NCI-H345 treated with DMSO at 0.1 percent for 48 hours (cell line): ENCODE data around the gene KIAA1755.

Experiments
- DNase-seq: peaks from one replicate; lab custom pipeline; 2025; ENCODE audit not compliant: unreplicated experiment; lab: John Stamatoyannopoulos, UW

KIAA1755 gene

GRCh38 chr20:38167851-38168760 lies 92.4 kb downstream of the KIAA1755 start:
- no peak for DNase-seq

- no peak for DNase-seq
Observed at GRCh38 chr20:38167328-38167850, 93.1 kb downstream of the KIAA1755 start.

DNA sequence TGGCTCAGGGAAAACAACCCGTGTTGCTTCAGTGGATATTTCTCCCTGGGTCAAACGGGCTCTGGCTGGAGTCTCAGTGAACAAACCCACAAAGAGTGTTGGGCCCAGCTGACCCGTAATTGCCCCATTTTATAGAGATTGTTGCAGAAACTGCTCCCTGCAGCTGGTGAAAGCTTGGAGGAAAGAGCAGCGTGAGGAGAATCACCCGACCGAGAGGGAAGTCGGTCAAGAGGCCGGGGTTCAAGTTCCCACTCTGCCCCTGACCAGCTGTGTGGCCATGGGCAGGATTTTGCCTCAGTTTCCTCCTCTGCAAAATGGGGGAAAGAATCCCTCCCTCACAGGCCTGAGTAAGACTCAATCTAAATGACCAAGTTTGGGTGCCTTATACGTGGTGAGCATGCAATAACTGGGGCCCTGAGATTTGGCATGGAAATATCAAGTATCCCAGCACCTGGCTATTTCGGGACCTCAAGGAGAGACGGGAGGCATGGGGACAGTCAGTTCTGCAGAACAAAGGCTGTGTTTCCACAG lies 93.8 kb downstream of the KIAA1755 start:
- no peak for DNase-seq

DNA sequence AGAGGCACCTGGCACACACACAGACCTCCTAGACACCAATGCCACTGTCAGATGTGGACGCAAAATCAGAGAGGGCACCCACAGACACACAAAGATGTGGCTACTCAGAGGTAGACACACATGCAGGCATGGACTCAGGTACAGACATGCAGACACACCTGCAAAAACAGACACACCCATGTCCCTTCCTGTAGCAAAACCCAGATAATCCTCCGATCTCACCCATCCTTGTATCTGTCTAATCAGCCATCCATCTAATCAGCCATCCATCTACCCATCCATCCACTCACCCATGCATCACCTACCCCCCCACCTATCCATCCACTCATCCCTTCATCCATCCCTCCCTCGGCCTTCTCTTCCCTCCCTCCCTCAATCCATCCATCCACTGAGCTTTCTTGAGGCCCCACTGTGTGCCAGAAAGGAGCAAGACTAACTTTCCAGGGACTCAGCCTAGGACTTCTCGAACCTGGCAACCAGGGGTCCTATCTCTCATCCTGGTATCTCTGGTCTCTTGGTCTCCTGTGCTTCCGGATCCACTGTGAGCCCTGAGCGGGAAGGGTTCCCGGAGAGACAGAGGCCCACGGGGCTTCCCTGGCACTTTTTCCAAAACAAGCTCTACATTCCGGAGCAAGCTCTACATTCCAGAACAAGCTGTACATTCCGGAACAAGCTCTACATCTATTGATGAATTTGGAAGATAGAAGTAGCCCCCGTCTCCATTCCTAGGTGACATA lies 94.4 kb downstream of the KIAA1755 start:
- no peak for DNase-seq

GRCh38 chr20:38165089-38165965 lies 95.2 kb downstream of the KIAA1755 start, which contains the start of gene TGM2:
Gene TGM2, minus strand, starts transcription at chr20:38165270. Its CDS starts 72 bp downstream, at chr20:38165198.
- DNase-seq, result no peak

- DNase-seq, result no peak
Observed at GRCh38 chr20:38164624-38165088, 95.9 kb downstream of the KIAA1755 start.

DNA sequence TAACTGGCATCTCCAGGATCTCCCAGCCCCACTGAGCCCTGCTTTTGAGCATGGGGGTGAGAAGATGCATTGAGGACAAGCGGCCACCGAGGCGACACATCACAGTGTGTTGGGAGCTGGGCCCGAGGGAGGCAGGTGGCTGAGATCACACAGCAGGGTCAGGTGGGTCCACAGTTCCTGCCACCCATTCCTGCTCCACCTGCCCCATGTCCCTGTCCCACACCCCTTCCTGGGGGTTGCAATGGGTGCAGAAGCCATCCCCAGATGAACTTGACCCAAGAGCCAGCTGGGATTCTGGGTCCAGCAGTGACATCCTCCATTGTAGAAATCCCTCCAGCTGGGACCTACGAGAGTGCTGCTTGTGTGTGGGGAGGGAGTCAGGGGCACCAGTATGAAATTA lies 96.5 kb downstream of the KIAA1755 start:
- no peak for DNase-seq

DNA sequence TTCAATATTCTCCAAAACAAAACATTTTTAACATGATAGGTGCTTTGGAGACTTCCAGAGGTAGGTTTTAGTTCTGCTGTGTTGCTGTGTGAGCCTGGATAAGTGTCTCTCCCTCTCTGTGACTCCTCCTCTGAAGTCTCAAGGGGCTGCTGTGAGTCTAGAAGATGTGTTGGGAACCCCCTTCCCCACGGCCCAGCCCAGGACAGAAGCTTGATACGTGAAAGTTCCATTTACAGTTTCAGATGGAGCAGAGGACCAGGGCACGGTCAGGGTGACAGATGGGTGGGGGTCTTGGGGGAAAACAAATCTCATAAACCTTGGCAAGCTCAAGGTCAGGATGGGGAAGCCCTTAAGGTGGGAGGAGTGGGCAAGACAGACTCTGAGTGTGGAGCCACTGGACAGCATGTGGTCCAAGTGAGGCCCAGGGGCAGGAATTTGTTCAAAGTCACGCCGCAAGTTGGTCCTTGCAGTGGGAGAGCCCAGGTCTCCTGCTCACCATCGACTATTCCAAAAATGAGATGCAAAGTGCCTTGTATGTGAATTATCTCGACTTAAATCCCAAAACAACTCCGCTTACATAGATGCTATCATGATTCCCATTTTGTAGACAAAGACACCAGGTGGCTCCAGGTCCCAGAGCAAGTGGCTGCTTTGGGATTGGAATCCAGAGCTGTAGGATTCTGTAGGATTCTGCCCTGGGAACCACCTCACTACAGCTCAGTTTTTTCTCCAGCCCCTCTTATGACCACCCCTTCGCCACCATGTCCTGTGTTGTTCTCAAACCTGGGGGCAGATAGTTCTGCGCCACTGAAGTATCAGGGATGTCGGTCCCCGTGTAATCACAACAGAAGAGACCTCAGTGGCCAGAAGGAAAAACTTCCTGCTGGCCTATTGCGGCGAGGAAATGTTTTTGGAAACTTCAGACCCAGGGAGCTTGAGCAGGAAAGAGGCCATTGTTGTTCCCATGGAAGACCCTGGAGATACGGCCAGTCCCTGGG lies 97.4 kb downstream of the KIAA1755 start:
- no peak for DNase-seq

- no peak for DNase-seq
Observed at GRCh38 chr20:38162149-38162548, 98.4 kb downstream of the KIAA1755 start.

- DNase-seq, result no peak
Observed at GRCh38 chr20:38161412-38161774, 99.1 kb downstream of the KIAA1755 start.
